Measurements from ENCODE around the gene PRSS53. TPM values are rescaled to one million over a fixed set of nuclear protein-coding genes. Genes with fewer than 3 reads are reported as not detected.

PRSS53 gene
- total RNA-seq, 1 donor from 2014 or later = 1.2 TPM

DNA sequence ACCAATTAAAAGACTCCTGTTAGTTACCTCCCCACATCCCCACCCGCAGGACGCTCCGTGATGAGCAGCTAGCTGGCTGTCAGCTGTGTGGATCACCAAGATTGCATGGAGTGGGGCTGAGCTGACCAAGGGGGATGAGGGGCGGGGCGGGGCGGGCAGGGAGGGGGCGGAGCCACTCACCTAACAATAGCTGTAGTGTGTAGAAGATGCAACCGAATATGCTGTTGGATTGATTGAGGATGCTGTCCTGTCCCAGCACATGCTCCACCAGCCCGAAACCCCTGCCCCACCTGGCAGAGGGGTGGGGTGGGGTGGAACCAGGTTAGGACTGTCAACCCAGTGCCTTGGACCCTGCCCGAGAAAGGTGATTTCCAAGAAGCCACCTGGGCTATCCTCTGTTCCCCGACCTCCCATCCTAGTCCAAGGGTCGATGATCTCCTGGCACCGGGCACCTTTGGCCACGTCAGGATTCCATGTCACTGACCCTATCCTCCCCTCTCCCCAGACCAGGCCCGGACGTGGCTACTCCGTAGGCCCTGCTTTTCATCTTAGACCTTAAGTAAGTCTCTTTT, 4.5 kb upstream of the PRSS53 start:
- intact Hi-C loops (cut with micrococcal nuclease) = no loop called here
- TF ChIP-seq, protein P1, sequence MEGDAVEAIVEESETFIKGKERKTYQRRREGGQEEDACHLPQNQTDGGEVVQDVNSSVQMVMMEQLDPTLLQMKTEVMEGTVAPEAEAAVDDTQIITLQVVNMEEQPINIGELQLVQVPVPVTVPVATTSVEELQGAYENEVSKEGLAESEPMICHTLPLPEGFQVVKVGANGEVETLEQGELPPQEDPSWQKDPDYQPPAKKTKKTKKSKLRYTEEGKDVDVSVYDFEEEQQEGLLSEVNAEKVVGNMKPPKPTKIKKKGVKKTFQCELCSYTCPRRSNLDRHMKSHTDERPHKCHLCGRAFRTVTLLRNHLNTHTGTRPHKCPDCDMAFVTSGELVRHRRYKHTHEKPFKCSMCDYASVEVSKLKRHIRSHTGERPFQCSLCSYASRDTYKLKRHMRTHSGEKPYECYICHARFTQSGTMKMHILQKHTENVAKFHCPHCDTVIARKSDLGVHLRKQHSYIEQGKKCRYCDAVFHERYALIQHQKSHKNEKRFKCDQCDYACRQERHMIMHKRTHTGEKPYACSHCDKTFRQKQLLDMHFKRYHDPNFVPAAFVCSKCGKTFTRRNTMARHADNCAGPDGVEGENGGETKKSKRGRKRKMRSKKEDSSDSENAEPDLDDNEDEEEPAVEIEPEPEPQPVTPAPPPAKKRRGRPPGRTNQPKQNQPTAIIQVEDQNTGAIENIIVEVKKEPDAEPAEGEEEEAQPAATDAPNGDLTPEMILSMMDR (IDR thresholded peaks at IDR 0.05; ENCODE audit: borderline replicate concordance) = no peak
- Histone ChIP-seq H3K36me3 (peaks cover 25% of the 10 kb centered on the region), H3K27me3 (ENCODE audit: low read depth) (no peaks in the 10 kb centered on the region), H3K4me1 (peaks cover 24% of the 10 kb centered on the region), H3K27ac (replicated peaks) (peak overlapping the region; percentile 92), H3K4me3 (peak overlapping the region; percentile 94), H3K9me3 (replicated peaks) (no peaks in the 10 kb centered on the region)
- no peak for DNase-seq

DNA sequence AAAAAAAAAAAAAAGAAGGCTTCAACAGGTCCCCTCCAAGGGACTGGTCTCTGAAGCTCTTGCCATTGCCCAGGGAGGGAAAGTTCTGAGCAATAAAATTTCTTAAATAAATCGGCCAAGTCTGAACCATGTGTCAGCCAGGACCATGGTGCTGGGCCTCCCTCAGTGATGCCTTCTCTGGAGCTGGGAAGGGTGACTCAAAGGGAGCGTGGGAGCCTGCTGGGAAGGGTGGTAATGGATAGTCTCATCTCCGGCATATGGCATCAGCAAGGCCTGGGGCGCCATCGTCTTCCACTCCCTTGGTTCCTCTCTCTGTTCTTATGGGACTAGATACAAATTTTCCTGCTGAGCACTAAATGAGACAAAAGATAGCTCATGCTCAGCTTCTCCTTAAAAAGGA, 3.6 kb upstream of the PRSS53 start:
- TF ChIP-seq, protein P1 (IDR thresholded peaks at IDR 0.05; ENCODE audit: borderline replicate concordance) = no peak
- Histone ChIP-seq H3K4me1 (peaks cover 24% of the 10 kb centered on the region), H3K4me3 (no peak overlapping the region), H3K27ac (replicated peaks) (no peak overlapping the region), H3K9me3 (replicated peaks) (no peaks in the 10 kb centered on the region), H3K27me3 (ENCODE audit: low read depth) (no peaks in the 10 kb centered on the region), H3K36me3 (peaks cover 27% of the 10 kb centered on the region)
- DNase-seq = no peak
- intact Hi-C loops (cut with micrococcal nuclease) = no loop called here

DNA sequence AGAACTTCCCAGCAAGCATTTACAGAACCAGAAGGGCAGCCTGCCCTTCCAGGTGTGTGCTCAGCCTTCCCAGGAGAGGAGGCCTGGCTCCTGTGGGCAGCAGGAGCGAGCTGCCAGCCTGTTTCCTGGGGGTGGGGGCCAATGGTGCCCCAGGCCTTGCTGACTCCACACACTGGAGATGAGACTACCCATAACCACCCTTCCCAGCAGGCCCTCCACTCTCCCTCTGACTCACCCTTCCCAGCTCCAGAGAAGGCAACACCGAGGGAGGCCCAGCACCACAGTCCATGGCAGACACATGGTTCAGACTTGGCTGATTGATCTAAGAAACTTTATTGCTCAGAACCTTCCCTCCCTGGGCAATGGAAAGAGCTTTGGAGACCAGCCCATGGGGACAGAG, 1.8 kb upstream of the PRSS53 start:
- no peak overlapping the region for H3K27ac ChIP-seq (replicated peaks)
- H3K4me1 ChIP-seq = peaks cover 23% of the 10 kb centered on the region
- peaks cover 39% of the 10 kb centered on the region for H3K36me3 ChIP-seq
- no peak overlapping the region for H3K4me3 ChIP-seq
- intact Hi-C loops (cut with micrococcal nuclease) = no loop called here
- no peak for DNase-seq
- H3K9me3 ChIP-seq (replicated peaks) = no peaks in the 10 kb centered on the region
- TF ChIP-seq, protein P1 (IDR thresholded peaks at IDR 0.05; ENCODE audit: borderline replicate concordance) = no peak
- H3K27me3 ChIP-seq (ENCODE audit: low read depth) = no peaks in the 10 kb centered on the region

DNA sequence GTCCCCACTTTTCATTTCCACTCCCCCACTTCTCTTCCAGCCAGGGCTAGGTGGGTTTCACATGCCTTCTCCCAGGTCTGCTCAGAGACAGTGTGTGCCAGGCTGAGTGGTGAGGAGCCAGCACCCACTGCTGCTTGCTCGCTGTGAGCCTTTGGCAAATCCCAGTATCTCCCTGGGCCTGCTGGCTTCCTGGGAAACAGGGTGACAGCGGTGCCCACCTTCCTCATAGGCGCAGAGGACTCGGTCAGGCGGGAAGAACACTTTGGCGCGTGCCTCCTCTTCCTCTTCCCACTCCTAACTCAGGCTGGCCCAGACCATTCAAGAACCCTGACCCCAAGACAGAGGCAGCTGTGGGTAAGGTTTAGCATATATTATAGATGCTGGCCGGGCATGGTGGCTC, 456 bp upstream of the PRSS53 start:
- no peaks in the 10 kb centered on the region for H3K27me3 ChIP-seq (ENCODE audit: low read depth)
- H3K4me1 ChIP-seq = peaks cover 12% of the 10 kb centered on the region
- intact Hi-C loops (cut with micrococcal nuclease) = no loop called here
- no peak overlapping the region for H3K27ac ChIP-seq (replicated peaks)
- H3K4me3 ChIP-seq = no peak overlapping the region
- DNase-seq = no peak
- H3K36me3 ChIP-seq = peaks cover 48% of the 10 kb centered on the region
- no peaks in the 10 kb centered on the region for H3K9me3 ChIP-seq (replicated peaks)
- TF ChIP-seq, protein P1 (IDR thresholded peaks at IDR 0.05; ENCODE audit: borderline replicate concordance) = no peak

DNA sequence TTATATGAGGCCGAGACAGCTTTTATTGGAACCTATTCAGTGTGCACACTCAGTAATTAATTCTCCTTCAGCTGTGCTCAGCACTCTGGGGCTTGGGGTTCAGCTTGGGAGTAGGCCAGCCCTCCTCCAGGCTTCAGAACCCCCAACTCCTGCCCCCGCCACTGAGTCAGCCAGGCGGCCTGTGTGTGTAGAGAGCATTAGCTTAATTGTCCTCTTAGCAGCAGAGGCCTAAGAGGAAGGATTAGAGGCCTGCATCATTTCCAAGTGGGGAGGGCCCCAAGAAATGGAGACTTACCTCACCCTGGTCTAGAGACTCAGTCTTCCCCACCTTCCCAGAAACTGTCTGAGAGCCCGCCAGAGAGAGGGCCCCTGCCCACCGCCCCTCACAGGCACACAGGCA, 772 bp downstream of the PRSS53 start:
- no peak for DNase-seq
- H3K4me3 ChIP-seq = no peak overlapping the region
- H3K36me3 ChIP-seq = peaks cover 60% of the 10 kb centered on the region
- TF ChIP-seq, protein P1 (IDR thresholded peaks at IDR 0.05; ENCODE audit: borderline replicate concordance) = no peak
- peaks cover 2% of the 10 kb centered on the region for H3K4me1 ChIP-seq
- no peaks in the 10 kb centered on the region for H3K9me3 ChIP-seq (replicated peaks)
- H3K27me3 ChIP-seq (ENCODE audit: low read depth) = no peaks in the 10 kb centered on the region
- intact Hi-C loops (cut with micrococcal nuclease) = no loop called here
- H3K27ac ChIP-seq (replicated peaks) = no peak overlapping the region
